Mucosa of gallbladder (tissue), 1 donor: Measurements from ENCODE around the gene LCMT1. TPM values are rescaled to one million over a fixed set of nuclear protein-coding genes. Genes with fewer than 3 reads are reported as not detected.
"Not testable (repeated sequence)": the region's sequence is repeated elsewhere in the genome, so short reads cannot be mapped to it uniquely, and the experiment has no call there.

Experiments used
- DNase-seq: peaks from one replicate; pipeline ENCODE4 v3.0.0-alpha.2; 2020; ENCODE audit warnings: low spot score
- total RNA-seq: library from RNA; stranded (reverse); gene quantifications from one replicate; pipeline ENCODE4 v1.2.1, GENCODE V29; 2021
- donor health status: DM: no; HTN: no; CAD: no.

LCMT1 gene
- total RNA-seq, 1 donor from 2014 or later = 31.0 TPM

DNA sequence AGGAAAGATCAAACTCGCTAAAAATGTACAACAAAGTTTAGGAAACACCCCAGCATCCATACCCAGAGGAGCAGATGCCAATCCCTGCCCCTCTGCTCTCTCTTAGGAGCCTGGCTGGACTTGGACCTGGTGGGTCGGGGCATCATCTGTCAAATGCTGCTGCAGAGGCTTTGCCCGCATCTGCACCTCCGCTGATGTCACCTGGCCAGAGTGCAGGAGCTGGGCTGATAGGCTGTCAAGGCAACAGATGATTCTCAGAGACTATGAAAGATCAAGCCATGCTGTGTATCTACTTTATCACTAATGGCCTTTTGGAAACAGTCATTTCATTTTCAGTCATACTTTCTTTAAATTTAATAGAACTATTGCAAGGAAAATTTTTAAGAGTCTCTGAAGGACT lies 15.9 kb upstream of the LCMT1 start:
- DNase-seq = no peak

GRCh38 chr16:25097276-25097975 lies 14.1 kb upstream of the LCMT1 start:
- no peak for DNase-seq

GRCh38 chr16:25100511-25100910 lies 11.0 kb upstream of the LCMT1 start:
- DNase-seq = no peak

DNA sequence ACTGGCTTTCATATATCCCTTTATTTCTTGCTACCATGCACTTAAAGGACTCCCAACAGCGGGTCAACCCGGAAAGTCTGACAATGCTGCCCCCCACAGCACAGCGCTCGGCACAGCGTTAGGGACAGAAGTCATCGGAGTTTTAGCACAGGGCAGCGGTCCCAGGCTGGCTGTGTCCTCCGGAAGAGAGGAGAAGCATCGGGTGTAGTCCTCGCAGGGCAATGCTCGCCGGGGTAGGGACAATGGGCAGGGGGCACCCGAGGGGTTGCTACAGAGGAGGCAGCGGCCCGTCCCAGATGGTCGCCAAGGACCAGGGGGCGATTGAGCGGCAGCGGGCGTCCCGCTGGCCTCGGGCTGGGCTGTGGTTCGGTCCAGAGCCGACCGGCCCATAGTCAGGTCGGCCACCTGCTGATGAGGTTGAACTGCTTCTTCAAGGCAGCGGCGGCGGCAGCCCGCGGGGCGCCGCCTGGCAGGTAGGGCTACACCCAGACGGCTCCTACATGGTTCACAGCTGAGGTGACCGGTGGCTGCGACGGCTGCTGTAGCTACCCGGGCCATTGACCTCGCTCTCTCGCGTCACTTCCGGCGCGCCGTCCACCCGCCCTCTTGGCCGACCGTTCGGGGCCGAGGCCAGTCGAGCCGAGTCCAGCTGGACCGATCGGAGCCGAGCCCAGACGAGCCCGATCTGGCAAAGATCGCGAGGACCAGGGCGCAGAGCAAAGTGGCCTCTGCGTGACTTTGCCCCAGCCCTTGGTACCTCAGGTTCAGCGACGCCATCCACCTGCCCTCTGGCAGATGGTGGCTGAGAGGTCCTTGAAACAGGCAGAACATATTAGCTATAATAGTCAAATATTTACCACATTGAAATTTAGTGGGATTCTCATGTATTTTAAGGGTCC lies 4.7 kb upstream of the LCMT1 start:
- DNase-seq = peak; percentile 95

DNA sequence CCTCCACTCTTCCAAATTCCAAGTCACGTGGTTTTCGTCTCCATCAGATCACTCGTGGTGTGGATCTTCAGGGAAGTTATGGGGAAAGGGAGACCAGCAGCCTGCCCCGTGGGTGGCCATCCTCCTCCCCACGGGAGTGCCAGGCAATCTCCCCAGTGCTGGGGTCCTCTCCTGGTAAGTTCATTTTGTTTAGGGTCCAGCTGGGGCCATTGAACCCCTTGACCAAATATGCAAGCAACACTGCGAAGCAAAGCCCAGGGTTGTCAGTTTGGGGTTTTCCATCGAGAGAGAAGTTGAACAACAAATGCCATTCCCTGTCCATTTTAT lies 4.1 kb upstream of the LCMT1 start:
- no peak for DNase-seq

DNA sequence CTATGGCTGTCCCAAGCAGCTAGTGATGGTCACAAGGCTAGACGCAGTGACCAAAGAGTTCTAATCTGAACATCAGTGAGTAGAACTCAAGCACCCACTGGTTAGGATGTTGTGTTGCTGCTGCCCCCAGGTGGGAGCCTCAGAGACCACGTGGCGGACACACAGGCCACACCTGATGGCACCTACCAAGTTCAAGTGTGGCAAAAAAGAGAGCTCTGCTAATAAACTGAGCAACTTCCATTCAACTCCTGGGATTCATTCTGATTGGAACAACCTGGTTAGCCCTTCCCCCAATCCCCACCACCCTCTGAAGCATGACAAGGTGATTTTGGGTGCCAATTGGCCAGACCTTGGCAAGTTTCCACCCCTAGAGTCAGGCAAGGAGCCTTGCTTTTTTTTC lies 3.5 kb upstream of the LCMT1 start:
- DNase-seq = no peak

DNA sequence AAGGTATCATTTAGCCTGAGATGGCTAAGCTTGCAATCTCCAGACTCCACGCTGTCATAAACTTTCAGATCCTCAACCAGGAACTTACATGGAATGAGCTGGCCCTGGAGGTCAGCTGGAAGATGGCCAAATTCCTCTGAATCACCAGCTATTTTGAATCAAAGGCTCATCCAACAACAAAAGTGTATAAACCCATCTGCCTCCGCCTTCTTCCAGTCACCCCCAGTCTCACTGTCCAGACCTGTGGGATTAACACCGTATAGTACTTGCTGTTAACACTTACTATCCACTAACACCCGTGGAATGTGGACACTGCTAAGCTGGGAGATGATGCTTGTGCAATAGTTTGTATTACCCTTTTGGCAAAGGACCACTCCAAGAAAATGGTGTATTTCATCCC lies 1.9 kb upstream of the LCMT1 start:
- peak; percentile 65 for DNase-seq

DNA sequence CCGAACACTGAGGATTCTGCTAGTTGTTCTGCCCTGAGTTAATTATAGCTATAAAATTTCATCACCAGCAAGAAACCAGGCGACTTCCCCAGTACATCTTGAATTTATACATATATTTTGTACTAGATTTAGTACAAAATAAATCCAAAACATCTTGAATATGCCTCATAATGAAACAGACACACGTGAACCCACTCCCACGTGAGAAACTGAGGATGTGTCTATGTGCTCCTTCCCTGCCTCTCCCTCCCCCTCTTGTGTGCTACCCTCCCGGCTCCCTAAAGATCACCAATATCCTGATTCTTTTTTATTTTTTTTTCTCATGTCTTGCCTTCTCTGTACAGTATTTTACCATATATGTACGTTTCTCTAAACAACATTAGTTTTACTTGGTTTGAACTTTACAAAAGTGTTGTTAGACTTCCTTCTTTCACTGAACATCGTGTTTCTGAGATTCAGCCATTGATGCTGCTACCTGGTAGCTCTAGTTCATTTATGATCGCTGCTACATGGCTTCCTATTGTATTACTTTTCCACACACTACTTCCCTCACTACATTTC lies 1.1 kb upstream of the LCMT1 start:
- DNase-seq = no peak

- DNase-seq = no peak
These were observed 2.6 kb downstream of the LCMT1 start for GRCh38 chr16:25114121-25114520.

DNA sequence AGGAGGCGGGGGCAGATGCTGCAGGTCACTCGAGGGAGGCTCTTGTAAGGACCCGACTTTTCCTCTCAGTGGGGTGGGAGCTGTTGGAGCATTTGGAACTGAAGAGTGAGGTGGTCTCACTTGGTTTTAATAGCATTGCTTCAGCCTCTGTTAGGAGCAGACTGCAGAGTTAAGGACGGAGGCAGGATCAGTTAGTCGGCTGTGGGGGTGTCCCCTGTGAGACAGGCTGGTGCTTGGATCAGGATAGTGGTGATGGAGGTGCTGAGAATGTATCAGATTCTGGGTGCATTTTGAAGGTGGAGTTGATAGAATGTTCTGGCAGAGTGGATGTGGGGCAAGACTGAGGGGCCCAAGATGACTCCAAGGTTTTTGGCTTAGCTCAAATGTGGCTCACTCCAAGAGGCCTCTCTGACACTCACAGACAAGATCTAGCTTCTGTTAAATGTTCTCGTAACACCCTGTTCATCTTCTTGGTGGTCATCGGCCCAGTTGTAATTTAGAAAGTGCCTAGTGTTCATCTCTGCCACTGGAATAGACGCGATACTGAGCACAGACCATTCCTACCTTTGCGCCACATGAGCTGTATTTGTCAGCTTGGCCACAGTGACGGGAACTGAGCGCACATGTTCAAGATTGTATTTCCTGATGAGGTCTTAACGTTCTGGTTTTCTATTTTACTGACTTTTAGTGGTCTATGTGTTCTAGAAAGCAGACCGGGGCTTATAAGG lies 7.5 kb downstream of the LCMT1 start:
- no peak for DNase-seq

DNA sequence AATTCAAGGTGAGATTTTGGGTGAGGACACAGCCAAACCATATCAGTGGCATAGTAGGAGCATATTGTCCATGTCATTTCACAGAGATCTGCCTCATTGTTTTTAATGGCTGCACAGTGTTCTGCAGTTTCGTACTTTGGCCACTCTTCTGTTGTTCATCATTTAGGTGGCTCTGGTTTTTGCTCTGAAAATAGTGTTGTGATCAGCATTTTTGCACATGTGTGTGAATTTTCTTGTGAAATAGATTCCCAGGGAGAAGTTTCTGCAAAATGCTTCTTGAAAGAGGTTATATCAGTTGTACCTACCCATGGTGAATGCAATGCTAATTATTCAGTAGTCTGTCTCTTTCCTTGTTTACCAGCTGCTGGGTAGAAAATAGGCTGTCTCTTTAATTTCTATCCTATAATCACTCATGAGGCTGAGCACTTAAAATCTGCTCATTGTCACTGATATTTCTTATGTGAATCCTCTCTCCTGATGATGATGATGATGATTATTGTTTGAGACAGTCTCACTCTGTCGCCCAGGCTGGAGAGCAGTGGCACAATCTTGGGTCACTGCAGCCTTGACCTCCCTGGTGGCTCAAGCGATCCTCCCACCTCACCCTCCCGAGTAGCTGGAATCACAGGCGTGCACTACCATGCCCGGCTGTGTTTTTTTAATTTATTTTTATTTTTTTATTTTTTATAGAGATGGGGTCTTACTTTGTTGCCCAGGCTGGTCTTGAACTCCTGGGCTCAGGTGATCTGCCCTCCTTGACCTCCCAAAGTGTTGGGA lies 10.5 kb downstream of the LCMT1 start:
- no peak for DNase-seq

DNA sequence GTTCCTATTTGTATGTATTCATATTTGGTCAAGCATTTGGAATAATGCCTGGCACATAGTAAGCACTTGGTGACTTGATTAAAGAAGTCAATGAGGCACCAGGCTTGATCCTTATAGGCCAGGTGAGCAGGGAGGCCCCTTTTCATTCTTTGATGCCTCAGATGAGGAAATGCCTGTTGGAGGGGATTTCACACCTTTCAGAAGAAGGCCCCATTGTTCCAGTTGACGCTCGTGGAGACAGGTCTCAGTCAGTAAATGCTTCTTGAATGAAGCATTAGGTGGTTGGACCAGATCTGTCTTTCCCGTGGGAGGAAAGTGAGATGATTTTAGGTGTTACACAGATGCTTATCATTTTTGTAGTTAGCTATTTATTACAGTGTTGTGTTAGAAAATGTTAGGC lies 13.0 kb downstream of the LCMT1 start:
- no peak for DNase-seq

DNA sequence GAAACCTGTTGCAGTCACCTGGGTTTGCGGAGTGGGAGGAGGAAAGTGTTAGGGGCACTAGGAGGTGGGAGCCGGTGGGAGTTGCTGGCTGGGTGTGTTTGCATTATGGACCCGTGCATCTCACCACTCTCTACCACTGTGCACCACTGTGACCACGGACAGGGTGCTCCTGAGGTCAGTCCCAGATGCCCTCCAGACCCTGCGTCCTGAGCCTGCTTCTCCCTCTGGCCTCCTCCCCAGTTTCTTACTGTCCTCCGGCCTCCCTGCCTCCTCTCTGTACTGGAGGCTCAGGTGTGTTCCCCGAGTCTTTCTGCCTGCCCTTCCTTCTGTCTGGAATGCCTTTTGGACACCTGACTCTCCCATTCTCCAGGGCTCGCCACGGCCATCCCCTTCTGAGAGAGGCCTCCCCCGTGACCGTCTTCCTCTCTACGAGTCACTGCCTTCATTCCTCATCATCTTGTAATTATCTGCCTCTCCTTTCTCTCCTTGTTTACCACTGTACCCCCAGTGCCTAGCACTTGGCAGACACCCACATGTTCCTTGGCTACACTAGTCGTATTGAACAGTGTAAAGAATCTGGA lies 14.6 kb downstream of the LCMT1 start:
- not testable (repeated sequence) for DNase-seq

GRCh38 chr16:25126820-25127232 lies 15.3 kb downstream of the LCMT1 start:
- no peak for DNase-seq

GRCh38 chr16:25132751-25133150 lies 21.2 kb downstream of the LCMT1 start:
- not testable (repeated sequence) for DNase-seq

- no peak for DNase-seq
These were observed 22.7 kb downstream of the LCMT1 start for GRCh38 chr16:25134166-25134700.

- no peak for DNase-seq
These were observed 23.8 kb downstream of the LCMT1 start for GRCh38 chr16:25135254-25135878.

- no peak for DNase-seq
These were observed 26.6 kb downstream of the LCMT1 start for GRCh38 chr16:25138130-25138529.

- no peak for DNase-seq
These were observed 28.9 kb downstream of the LCMT1 start for GRCh38 chr16:25140459-25140858.

GRCh38 chr16:25141648-25142047 lies 30.1 kb downstream of the LCMT1 start:
- DNase-seq = no peak
